CD4-positive, alpha-beta T cell (primary cell): ENCODE measurements around the gene IFIH1. TPM values are rescaled to one million over a fixed set of nuclear protein-coding genes. Genes with fewer than 3 reads are reported as not detected.

Experiments
- ATAC-seq: fragments of 200-7000 bp; cut with Tn5 transposase; one replicate; pipeline ENCODE4 v1.10.0; 2022; ENCODE audit warnings: mild to moderate bottlenecking; ENCODE audit not compliant: poor library complexity
- CTCF ChIA-PET: fragments of 350-600 bp; sonication (Branson Sonifier 250); formaldehyde crosslinking; loops from one replicate; lab custom pipeline; 2021; ENCODE audit warnings: antibody characterized with exemption, inconsistent platforms; lab: Charles Lee
- POLR2A ChIA-PET: fragments of 350-600 bp; sonication (Branson Sonifier 250); formaldehyde crosslinking; loops from one replicate; lab custom pipeline; 2021; ENCODE audit warnings: antibody characterized with exemption, inconsistent platforms; lab: Charles Lee
- DNase-seq, 14 experiments: peaks; one replicate each; pipeline ENCODE4 v3.0.0-alpha.2; 2013 to 2020; ENCODE audit warnings: mixed read lengths in 2 of 14
- H3K27ac ChIP-seq, 2 donors: one replicate each; pipeline versions ENCODE4 v1.5.1 to v1.7.0; 2013; ENCODE audit warnings: low read length in 2 of 2, low read depth in 1 of 2, mild to moderate bottlenecking in 1 of 2
- H3K27me3 ChIP-seq, 2 experiments: 1 replicate in 1 of 2; 2 replicates in 1 of 2; pipeline versions ENCODE4 v1.6.1 to v1.7.0; 2013; ENCODE audit warnings: low read length in 2 of 2, control low read depth in 1 of 2, mild to moderate bottlenecking in 1 of 2, moderate library complexity in 1 of 2; ENCODE audit not compliant: insufficient read depth in 2 of 2, control insufficient read depth in 1 of 2
- H3K36me3 ChIP-seq: one replicate; pipeline ENCODE4 v1.6.1; 2013; ENCODE audit warnings: low read length, control low read depth; ENCODE audit not compliant: insufficient read depth
- H3K4me1 ChIP-seq: one replicate; pipeline ENCODE4 v1.6.1; 2013; ENCODE audit warnings: low read length, control low read depth; ENCODE audit not compliant: insufficient read depth
- H3K4me3 ChIP-seq: one replicate; pipeline ENCODE4 v1.5.1; 2013; ENCODE audit warnings: mild to moderate bottlenecking, low read length, moderate library complexity
- H3K9me3 ChIP-seq, 2 experiments: 1 replicate in 1 of 2; 2 replicates in 1 of 2; pipeline versions ENCODE4 v1.6.1 to v1.7.0; 2013; ENCODE audit warnings: low read length in 2 of 2, mild to moderate bottlenecking in 2 of 2, control low read depth in 1 of 2, moderate library complexity in 1 of 2; ENCODE audit not compliant: control insufficient read depth in 1 of 2, insufficient read depth in 1 of 2
- H3K27ac Mint-ChIP-seq: one replicate; pipeline ENCODE4 v1.8.0; 2020; ENCODE audit warnings: mixed read lengths
- H3K27me3 Mint-ChIP-seq: one replicate; pipeline ENCODE4 v1.8.0; 2021; ENCODE audit warnings: mixed read lengths
- H3K36me3 Mint-ChIP-seq: one replicate; pipeline ENCODE4 v1.8.0; 2021; ENCODE audit warnings: low read depth, mixed read lengths
- H3K4me1 Mint-ChIP-seq: one replicate; pipeline ENCODE4 v1.8.0; 2021; ENCODE audit warnings: low read depth, mixed read lengths
- H3K4me3 Mint-ChIP-seq: one replicate; pipeline ENCODE4 v1.8.0; 2020; ENCODE audit warnings: mild to moderate bottlenecking, mixed read lengths
- H3K9me3 Mint-ChIP-seq: one replicate; pipeline ENCODE4 v1.8.0; 2020; ENCODE audit warnings: mixed read lengths
- intact Hi-C, 2 experiments: fragments of 100-400 bp; cut with DNase I in 1 of 2; cut with micrococcal nuclease in 1 of 2; formaldehyde crosslinking; loops; one replicate each; pipeline versions ENCODE4 v1.15.1 to v1.9.0; 2023 to 2025; cut with DNase I, micrococcal nuclease
- total RNA-seq, 174 experiments: library from RNA in 2 of 174; stranded (reverse) in 2 of 174; gene quantifications; one replicate each; pipeline ENCODE4 v1.2.3 and lab custom pipeline; 2021 to 2026
- TF ChIP-seq, protein P1 (sequence below): fragments of 200-600 bp; IDR thresholded peaks from one replicate; pipeline ENCODE4 v1.8.0; 2022; ENCODE audit warnings: antibody characterized with exemption, mild to moderate bottlenecking

IFIH1 gene
- total RNA-seq, 2 experiments from 2014 or later, result 31.1 to 32.1 TPM

- peak overlapping the region; percentile 99 for H3K27ac Mint-ChIP-seq
- CTCF ChIA-PET, result interaction anchor here (1.1 to 5.0 kb wide), 3 partner anchors 15 to 19 kb away, joined by 3 to 23 read pairs (median 7); no protein-coding TSS in a partner anchor
- POLR2A ChIA-PET, result interaction anchor here (1.2 kb wide), 1 partner anchor 13 kb away, joined by 3 read pairs; no protein-coding TSS in a partner anchor
- H3K27me3 ChIP-seq, result no peaks in the 10 kb centered on the region
- intact Hi-C loops, result loop anchor here in 1 of 2 experiments (5.0 kb wide), 1 partner anchor 1004 kb away; no protein-coding TSS in a partner anchor
- no peak for ATAC-seq
- no peaks in the 10 kb centered on the region for H3K9me3 Mint-ChIP-seq
- no peaks in the 10 kb centered on the region for H3K27me3 Mint-ChIP-seq
- TF ChIP-seq, protein P1, sequence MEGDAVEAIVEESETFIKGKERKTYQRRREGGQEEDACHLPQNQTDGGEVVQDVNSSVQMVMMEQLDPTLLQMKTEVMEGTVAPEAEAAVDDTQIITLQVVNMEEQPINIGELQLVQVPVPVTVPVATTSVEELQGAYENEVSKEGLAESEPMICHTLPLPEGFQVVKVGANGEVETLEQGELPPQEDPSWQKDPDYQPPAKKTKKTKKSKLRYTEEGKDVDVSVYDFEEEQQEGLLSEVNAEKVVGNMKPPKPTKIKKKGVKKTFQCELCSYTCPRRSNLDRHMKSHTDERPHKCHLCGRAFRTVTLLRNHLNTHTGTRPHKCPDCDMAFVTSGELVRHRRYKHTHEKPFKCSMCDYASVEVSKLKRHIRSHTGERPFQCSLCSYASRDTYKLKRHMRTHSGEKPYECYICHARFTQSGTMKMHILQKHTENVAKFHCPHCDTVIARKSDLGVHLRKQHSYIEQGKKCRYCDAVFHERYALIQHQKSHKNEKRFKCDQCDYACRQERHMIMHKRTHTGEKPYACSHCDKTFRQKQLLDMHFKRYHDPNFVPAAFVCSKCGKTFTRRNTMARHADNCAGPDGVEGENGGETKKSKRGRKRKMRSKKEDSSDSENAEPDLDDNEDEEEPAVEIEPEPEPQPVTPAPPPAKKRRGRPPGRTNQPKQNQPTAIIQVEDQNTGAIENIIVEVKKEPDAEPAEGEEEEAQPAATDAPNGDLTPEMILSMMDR, result no peak
- peaks cover 90% of the 10 kb centered on the region for H3K4me1 Mint-ChIP-seq
- H3K4me1 ChIP-seq, result peaks cover 29% of the 10 kb centered on the region
- H3K36me3 ChIP-seq, result no peaks in the 10 kb centered on the region
- H3K4me3 ChIP-seq, result peak overlapping the region; percentile 90
- no peak overlapping the region for H3K27ac ChIP-seq
- peak in 1 of 14 experiments; percentile 11 for DNase-seq
- peaks cover 23% of the 10 kb centered on the region for H3K36me3 Mint-ChIP-seq
- H3K9me3 ChIP-seq, result no peaks in the 10 kb centered on the region
- peak overlapping the region; percentile 98 for H3K4me3 Mint-ChIP-seq
Observed at GRCh38 chr2:162316590-162316989, 1.9 kb downstream of the IFIH1 start.

DNA sequence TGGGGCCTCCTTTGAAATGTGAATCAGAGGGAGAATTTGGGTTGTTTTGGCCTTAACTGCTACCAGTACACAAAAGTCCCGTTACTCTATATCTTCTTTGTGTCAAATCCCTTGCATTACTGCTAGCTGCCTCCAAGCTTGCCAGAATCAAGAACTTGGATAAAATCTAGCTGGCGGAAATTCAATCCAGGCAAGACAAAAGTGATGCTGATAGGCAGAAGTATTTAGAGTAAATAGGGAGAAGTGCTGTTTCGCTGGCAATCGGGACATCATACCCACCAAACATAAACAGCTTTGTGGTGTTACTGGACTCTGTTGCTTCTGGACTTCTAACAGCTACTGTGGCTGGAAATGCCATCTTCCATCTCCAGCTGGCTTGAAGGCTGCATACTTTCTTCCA lies 2.5 kb downstream of the IFIH1 start:
- no peaks in the 10 kb centered on the region for H3K36me3 ChIP-seq
- TF ChIP-seq, protein P1, result no peak
- peaks cover 26% of the 10 kb centered on the region for H3K36me3 Mint-ChIP-seq
- no peaks in the 10 kb centered on the region for H3K27me3 ChIP-seq
- no peak overlapping the region for H3K27ac ChIP-seq
- peak overlapping the region; percentile 98 for H3K4me3 Mint-ChIP-seq
- ATAC-seq (no peak), DNase-seq (no peak)
- POLR2A ChIA-PET, result no interaction called here
- intact Hi-C loops, result loop anchor here in 1 of 2 experiments (5.0 kb wide), 1 partner anchor 1004 kb away; no protein-coding TSS in a partner anchor
- no peaks in the 10 kb centered on the region for H3K27me3 Mint-ChIP-seq
- no peaks in the 10 kb centered on the region for H3K9me3 ChIP-seq
- H3K4me1 Mint-ChIP-seq, result peaks cover 90% of the 10 kb centered on the region
- H3K4me1 ChIP-seq, result peaks cover 29% of the 10 kb centered on the region
- CTCF ChIA-PET, result interaction anchor here (1.1 to 1.4 kb wide), 2 partner anchors 15 to 18 kb away, joined by 3 to 7 read pairs; no protein-coding TSS in a partner anchor
- peak overlapping the region; percentile 90 for H3K4me3 ChIP-seq
- no peaks in the 10 kb centered on the region for H3K9me3 Mint-ChIP-seq
- peak overlapping the region; percentile 99 for H3K27ac Mint-ChIP-seq

- no peak for ATAC-seq
- Histone ChIP-seq H3K27ac (no peak overlapping the region), H3K9me3 (no peaks in the 10 kb centered on the region), H3K4me1 (peaks cover 17% of the 10 kb centered on the region), H3K36me3 (peaks cover 10% of the 10 kb centered on the region), H3K27me3 (no peaks in the 10 kb centered on the region), H3K4me3 (no peak overlapping the region)
- TF ChIP-seq, protein P1, result no peak
- ChIA-PET POLR2A (no interaction called here), CTCF (interaction anchor here (0.8 to 4.4 kb wide), 3 partner anchors 12 to 15 kb away, joined by 3 to 21 read pairs (median 3); no protein-coding TSS in a partner anchor)
- intact Hi-C loops, result no loop called here
- Mint-ChIP-seq H3K36me3 (peaks cover 41% of the 10 kb centered on the region), H3K27ac (no peak overlapping the region), H3K27me3 (no peaks in the 10 kb centered on the region), H3K4me3 (no peak overlapping the region), H3K9me3 (no peaks in the 10 kb centered on the region), H3K4me1 (peaks cover 72% of the 10 kb centered on the region)
- no peak for DNase-seq
Observed at GRCh38 chr2:162312853-162313252, 5.6 kb downstream of the IFIH1 start.
